Suppressor macrophage treated with lipopolysaccharide for 4 hours (primary cell): ENCODE measurements around the gene ERG.

Experiments used
- DNase-seq: peaks from one replicate; pipeline ENCODE4 v3.0.0-alpha.2; 2020

The ERG gene

DNA sequence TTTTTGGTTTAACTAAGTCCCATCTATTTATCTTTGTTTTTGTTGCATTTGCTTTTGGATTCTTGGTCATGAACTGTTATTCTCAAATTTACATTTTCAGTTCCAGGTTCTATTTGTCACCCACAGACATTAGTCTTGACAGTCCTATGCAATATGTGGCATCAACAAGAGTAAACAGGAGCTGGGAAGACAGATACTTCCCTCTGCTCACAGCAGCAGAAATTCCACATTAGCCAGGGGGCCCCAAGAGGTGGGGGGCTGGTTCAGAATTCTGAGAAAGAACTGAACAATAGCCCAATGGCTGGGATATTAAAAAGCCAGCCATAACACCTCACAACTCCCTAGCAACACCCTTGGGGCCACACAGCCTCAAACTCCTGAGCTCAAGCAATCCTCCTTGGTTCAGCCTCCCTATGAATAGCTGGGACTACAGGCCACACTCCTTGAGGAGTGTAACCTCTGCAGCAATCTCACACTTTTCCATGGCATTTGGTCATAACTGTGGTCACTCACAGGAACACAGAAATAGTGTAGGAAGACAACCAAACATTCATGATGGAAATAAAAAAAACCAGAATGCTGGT lies 67.8 kb downstream of the ERG start:
- no peak for DNase-seq

DNA sequence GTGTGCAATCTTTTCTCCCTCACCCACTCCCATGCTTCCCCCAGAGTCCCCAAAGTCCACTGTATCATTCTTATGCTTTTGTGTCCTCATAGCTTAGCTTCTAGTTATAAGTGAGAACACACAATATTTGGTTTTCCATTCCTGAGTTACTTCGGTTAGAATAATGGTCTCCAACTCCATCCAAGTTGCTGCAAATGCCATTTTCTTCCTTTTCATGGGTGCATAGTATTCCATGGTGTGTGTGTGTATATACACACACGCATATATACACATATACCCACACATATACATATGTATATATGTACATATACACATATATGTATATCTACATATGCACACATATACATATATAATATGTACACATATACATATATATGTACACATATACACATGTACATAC lies 69.3 kb downstream of the ERG start:
- no peak for DNase-seq

- no peak for DNase-seq
Measured at GRCh38 chr21:38428211-38428610, 70.1 kb downstream of the ERG start.

GRCh38 chr21:38424305-38425019 lies 73.8 kb downstream of the ERG start:
- DNase-seq: no peak

DNA sequence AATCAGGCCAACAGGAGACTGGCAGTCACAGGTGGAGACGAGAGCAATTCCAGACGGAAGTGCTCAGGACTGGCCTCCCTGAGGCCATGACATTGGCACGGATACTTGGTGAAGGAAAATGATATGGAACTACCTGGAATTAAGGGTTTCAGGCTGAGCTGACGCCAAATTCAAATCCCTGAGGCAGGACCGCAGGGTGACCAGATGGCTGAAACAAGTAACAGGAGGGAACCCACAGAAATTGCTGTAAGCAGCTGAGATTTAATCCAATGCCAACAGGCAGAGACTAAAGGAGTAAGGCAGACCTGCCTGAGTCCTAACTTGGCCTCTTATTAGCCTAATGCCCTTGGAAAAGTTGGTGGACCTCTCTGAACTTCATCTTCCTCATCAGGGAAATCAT lies 76.2 kb downstream of the ERG start:
- DNase-seq: no peak

DNA sequence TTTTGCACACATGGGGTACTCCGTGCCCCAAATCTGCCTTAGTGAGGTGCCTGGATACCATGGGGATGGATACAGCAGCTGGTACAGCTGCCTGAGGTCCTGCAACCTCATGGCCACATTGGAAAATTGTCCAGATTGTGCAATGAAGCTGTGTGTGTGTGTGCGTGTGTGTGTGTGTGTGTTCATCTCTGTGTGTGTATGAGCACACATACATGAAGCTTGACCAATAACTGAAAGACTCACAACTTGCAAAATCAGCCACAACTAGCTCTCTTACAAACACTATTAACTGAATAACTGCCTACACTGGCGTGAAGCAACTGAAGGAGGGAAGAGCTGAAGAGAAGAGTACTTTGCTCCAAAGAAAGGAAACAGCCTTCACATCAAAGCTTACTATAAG lies 78.1 kb downstream of the ERG start:
- no peak for DNase-seq

GRCh38 chr21:38417726-38418125 lies 80.6 kb downstream of the ERG start:
- DNase-seq: no peak

GRCh38 chr21:38416791-38417190 lies 81.5 kb downstream of the ERG start:
- peak; percentile 13 for DNase-seq

DNA sequence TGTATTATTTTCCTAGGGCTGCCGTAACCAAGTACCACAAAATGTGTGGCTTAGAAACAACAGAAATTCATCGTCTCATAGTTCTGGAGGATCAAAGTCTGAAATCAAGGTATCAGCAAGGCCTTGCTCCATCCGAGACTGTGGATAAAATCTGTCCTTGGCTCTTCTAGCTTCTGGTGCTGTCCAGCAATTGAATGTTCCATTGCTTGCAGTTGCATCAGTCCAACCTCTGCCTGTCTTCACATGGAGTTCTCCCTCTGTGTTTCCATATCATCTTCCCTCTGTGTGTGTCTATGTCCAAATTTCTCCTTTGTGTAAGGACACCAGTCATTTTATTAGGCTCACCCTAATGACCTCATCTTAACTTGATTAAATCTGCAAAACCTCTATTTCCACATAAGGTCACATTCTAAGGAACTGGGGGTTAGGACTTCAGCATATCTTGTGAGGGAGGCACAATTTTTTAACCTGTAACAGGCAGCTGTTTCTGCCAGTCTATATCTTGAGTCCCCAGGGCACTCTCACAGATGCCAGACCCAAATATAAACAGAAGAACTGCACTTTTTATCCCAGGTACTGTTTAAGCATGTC lies 84.2 kb downstream of the ERG start:
- no peak for DNase-seq

GRCh38 chr21:38410466-38410865 lies 87.8 kb downstream of the ERG start:
- DNase-seq: no peak

DNA sequence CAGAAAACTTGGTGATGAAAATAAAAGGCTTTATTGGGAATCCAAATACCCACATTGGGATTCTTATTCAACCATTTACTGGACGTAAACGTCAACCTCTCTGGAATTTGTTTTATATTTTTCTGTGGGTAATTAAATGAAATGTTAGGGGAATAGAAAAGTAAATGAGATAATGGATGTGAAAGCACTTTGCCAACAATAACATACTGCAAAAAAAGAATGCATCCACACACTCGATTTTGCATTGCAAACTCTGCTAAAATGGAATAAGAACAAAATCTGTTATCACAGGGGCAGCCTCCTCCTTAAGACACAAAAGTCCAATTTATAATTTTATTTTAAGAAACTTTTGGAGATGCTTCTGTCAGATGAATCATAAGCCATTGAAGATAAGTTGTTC lies 88.4 kb downstream of the ERG start:
- DNase-seq: no peak

DNA sequence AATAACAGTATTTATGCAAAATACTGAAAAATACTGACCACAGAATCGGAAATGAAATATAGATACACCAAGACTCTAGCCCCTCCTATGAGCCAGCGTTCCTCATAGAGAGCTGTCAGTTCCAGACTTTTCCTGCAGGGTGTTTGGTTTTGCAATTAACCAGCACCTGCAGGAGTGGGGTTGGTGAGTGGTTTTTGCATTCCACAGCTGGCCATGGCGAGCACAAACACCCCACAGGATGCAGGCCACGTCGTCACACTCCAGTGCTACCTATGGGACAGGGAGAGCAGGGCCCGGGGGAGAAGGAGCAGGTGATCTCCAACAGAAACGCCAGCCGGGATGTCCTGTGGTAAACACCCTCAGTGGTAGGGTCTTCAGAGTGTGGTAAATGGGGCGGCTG lies 94.1 kb downstream of the ERG start:
- DNase-seq: no peak

GRCh38 chr21:38402795-38403194 lies 95.5 kb downstream of the ERG start:
- DNase-seq: no peak

DNA sequence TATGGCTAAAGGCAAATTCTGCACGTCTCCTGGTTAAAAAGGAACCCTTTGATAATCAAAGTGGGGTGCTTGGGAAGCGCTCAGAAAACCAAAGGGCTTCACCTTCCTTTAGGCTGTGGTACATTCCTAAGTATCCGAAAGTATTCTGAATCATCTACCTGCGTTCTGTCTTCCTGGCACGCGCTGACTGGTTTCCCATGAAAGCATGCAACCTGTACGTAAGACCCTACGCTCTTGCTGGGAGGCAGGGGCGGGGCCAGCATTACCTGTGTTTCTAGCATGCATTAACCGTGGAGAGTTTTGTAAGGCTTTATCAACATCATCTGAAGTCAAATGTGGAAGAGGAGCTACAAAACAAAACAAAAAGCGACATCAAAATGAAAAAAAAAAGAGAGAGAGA lies 96.0 kb downstream of the ERG start:
- no peak for DNase-seq

DNA sequence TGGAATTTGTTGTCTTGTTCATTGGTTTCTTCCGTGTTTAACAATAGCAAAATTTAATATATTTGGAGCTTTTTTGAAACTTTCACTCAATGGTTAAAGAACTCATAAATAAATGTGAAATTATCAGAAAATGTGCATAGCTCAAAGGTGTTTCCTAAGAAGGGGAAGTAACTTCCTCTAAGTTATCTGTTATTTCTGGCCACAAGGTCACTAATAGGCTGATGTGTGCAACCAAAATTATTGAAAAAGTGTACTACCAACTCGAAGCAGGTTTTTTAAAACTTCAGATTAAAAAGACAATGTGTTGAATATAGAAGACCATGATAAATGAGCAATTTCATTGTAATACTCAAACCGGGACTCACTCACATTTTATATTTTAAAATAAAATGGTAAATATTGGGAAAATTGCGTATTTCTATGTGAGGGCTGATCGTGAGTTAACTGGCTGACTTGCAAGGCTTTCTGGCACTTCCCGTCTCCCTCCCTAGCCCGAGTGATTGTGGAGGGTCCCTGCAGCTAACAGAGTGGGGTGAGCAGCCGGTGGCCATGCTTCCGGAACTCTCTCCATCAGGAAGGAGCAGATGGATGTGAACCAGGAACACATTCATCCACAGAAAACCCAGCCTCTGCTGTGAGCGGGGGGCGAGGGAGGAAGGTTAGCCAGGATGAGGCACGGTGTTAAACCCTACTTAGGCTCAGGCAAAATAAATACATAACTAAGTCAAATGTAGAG lies 96.9 kb downstream of the ERG start:
- DNase-seq: no peak

DNA sequence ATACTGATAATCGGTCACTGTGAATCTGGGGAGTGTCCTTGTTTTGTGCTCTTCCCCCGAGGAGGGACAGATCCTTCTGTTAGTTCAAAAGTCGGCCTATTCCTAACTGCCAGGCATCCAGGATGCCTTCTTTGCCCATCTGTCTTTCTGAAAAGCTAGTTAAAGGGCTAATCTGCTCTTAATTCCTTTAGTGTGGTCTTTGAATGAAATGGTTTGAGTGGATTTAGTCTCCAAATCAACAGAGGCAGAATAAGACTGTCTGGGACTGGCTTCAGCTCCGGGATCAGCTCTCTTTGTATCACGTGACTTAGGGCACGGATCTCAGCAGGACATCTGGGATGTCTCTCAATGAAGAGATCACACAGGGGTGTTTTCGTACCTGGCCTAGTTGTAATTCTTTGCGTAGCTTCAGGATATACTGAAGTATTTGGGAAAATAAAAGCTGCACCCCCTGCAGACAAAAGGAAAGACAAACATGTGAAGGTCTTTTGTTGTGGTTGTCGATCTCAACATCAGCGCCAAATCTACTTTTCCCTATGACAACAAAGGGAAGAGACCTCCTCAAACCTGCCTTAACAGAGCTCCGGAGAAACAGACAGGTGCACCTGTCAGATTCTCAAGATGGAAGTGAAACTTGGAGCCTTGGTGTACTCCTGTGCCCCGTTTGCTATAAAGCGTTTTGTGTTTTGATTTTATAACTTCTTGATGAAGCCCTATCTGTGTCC lies 97.9 kb downstream of the ERG start:
- DNase-seq: no peak

- no peak for DNase-seq
Measured at GRCh38 chr21:38399103-38399502, 99.2 kb downstream of the ERG start.

DNA sequence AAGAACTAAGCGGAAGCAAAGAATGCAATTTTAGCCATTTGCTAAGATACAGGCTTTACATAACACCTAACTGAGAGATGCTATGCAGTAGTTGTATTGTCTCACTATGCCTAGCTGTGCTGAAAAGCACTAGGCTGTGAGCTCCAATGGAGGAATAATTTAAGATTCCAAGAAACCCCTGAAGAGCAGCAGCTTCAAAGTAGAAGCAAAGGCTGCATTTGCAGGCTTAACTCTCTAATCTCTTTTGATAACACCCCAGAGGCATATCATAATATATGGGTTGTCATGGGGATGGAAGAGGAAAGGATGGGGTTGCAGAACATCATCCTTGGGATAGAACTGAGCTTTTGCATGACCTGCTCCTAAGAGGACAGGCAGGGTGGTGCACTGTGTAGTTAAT lies 102.0 kb downstream of the ERG start:
- DNase-seq: no peak

GRCh38 chr21:38395581-38395980 lies 102.7 kb downstream of the ERG start:
- no peak for DNase-seq

GRCh38 chr21:38392661-38393060 lies 105.6 kb downstream of the ERG start:
- DNase-seq: no peak

DNA sequence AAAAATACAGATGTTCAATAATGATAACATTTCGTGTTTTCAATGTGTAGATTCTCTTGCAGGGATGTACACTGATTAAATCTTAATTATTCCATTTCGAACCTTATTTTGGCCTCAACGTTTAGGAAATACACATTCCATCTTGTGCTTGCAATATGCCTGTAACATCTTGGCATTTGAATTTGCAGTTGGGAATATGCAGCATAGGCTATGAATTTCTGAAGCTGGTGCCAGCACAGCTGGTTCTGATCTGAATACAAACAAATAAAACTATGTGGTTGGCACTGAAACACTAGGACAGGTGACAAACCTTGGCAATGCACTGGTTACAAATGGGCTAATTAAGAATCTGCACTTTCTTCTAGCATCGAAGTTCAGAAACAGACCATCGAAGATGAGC lies 108.4 kb downstream of the ERG start:
- no peak for DNase-seq

- no peak for DNase-seq
Measured at GRCh38 chr21:38389354-38389676, 109.0 kb downstream of the ERG start.

- no peak for DNase-seq
Measured at GRCh38 chr21:38388647-38389353, 109.5 kb downstream of the ERG start.
